Measurements from ENCODE around the gene PPP6R2. TPM values are rescaled to one million over a fixed set of nuclear protein-coding genes. Genes with fewer than 3 reads are reported as not detected.

The PPP6R2 gene
- total and polyA plus RNA-seq, 2 donors (not counting 1 experiment from before 2014, with no cell fraction given), result 19.7 to 44.4 TPM

GRCh38 chr22:50308986-50309600 lies 34.0 kb upstream of the PPP6R2 start:
- H3K36me3 ChIP-seq (ENCODE audit: control insufficient read depth, insufficient read depth, low read length), result peaks cover 7% of the 10 kb centered on the region
- DNase-seq (ENCODE audit: low read depth in 2 of 2), result no peak
- TF ChIP-seq EZH2 (IDR thresholded peaks at IDR 0.05; ENCODE audit: low read length, missing control alignments) (no peak), CTCF (conservative IDR thresholded peaks at IDR 0.05 in 1 of 2, IDR thresholded peaks at IDR 0.05 in 1 of 2; ENCODE audit: low read depth in 1 of 2, low read length in 2 of 2) (no peak)
- H3K4me1 ChIP-seq (ENCODE audit: control insufficient read depth, extremely low read depth, insufficient read depth, low read length), result peaks cover 27% of the 10 kb centered on the region
- H3K9ac ChIP-seq (ENCODE audit: insufficient read depth, low read length), result peak overlapping the region; percentile 30
- H3K9me3 ChIP-seq (ENCODE audit: control insufficient read depth, insufficient read depth, low read depth, low read length), result no peaks in the 10 kb centered on the region
- no peaks in the 10 kb centered on the region for H3K27me3 ChIP-seq (ENCODE audit: control insufficient read depth, insufficient read depth, low read length)
- peak overlapping the region; percentile 51 for H3K27ac ChIP-seq (ENCODE audit: insufficient read depth, low read length)
- H4K20me1 ChIP-seq (ENCODE audit: control insufficient read depth, extremely low read depth, insufficient read depth, low read length), result no peaks in the 10 kb centered on the region
- peaks cover 26% of the 10 kb centered on the region for H3K79me2 ChIP-seq (ENCODE audit: control insufficient read depth, insufficient read depth, low read length)
- H3K4me3 ChIP-seq (replicated peaks in 1 of 4; ENCODE audit: control extremely low read depth in 1 of 4, insufficient read depth in 1 of 4, low read depth in 3 of 4, low read length in 4 of 4), result no peak overlapping the region
- H2AFZ ChIP-seq (ENCODE audit: low read length), result no peak overlapping the region
- H3K4me2 ChIP-seq (ENCODE audit: extremely low read depth, insufficient read depth, low read length), result peak overlapping the region; percentile 59

DNA sequence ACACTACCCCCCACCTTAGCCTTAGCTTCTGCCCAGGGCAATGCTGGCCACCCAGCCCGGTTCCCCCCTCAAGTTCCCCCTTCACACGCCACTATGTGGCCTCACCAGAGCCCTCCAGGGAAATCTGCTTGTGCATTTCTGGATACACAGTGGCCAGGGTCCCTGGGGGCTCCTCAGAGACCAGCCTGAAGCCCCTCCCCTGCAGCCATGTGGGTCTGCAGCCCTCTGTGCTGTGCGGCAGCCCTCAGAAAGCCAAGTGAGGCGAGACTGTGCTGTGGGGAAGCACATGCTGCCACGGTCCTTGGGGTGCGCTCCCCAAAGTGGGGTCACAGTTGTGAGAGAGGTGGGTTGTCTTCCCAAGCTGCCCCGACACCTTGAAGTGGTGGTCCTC lies 33.5 kb upstream of the PPP6R2 start:
- no peak for DNase-seq (ENCODE audit: low read depth in 2 of 2)
- H3K27ac ChIP-seq (ENCODE audit: insufficient read depth, low read length), result no peak overlapping the region
- TF ChIP-seq CTCF (conservative IDR thresholded peaks at IDR 0.05 in 1 of 2, IDR thresholded peaks at IDR 0.05 in 1 of 2; ENCODE audit: low read depth in 1 of 2, low read length in 2 of 2) (no peak), EZH2 (IDR thresholded peaks at IDR 0.05; ENCODE audit: low read length, missing control alignments) (no peak)
- H3K36me3 ChIP-seq (ENCODE audit: control insufficient read depth, insufficient read depth, low read length), result peaks cover 5% of the 10 kb centered on the region
- H3K27me3 ChIP-seq (ENCODE audit: control insufficient read depth, insufficient read depth, low read length), result no peaks in the 10 kb centered on the region
- no peak overlapping the region for H2AFZ ChIP-seq (ENCODE audit: low read length)
- H3K4me2 ChIP-seq (ENCODE audit: extremely low read depth, insufficient read depth, low read length), result no peak overlapping the region
- H3K4me3 ChIP-seq (replicated peaks in 1 of 4; ENCODE audit: control extremely low read depth in 1 of 4, insufficient read depth in 1 of 4, low read depth in 3 of 4, low read length in 4 of 4), result no peak overlapping the region
- no peak overlapping the region for H3K9ac ChIP-seq (ENCODE audit: insufficient read depth, low read length)
- H3K4me1 ChIP-seq (ENCODE audit: control insufficient read depth, extremely low read depth, insufficient read depth, low read length), result peaks cover 23% of the 10 kb centered on the region
- no peaks in the 10 kb centered on the region for H4K20me1 ChIP-seq (ENCODE audit: control insufficient read depth, extremely low read depth, insufficient read depth, low read length)
- H3K79me2 ChIP-seq (ENCODE audit: control insufficient read depth, insufficient read depth, low read length), result peaks cover 22% of the 10 kb centered on the region
- no peaks in the 10 kb centered on the region for H3K9me3 ChIP-seq (ENCODE audit: control insufficient read depth, insufficient read depth, low read depth, low read length)

DNA sequence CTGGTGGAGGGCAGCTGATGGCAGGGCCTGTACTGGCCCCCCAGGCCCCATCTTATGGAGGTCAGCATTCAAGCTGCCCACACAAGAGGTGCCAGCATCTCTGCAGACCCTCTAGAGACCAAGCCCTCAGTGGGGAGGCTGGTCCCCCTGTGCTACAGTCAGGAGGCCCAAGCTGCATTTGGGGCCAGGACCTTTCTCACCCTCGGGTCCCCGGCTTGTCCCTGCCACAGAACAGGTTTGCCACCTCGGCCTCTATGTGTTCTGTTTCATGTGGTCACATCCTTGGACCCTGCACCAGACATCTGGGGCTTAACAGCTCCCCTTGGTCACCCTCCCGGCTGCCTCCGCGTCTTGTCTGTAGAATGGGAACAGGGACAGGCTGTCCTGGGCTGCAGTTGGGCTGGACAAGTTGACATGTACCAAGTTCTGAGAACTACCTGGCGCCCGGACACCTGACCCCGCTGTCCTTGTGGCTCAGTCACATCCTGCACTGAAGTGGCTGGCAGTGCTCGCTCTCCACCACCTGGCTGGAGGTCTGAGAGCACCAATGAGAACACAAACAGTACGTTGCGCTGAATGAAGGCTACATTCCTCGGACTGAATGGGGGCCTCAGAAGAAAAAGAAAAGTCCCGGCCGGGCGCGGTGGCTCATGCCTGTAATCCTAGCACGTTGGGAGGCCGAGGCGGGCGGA lies 33.0 kb upstream of the PPP6R2 start:
- Histone ChIP-seq H3K9me3 (ENCODE audit: control insufficient read depth, insufficient read depth, low read depth, low read length) (no peaks in the 10 kb centered on the region), H3K27me3 (ENCODE audit: control insufficient read depth, insufficient read depth, low read length) (no peaks in the 10 kb centered on the region), H3K4me3 (replicated peaks in 1 of 4; ENCODE audit: control extremely low read depth in 1 of 4, insufficient read depth in 1 of 4, low read depth in 3 of 4, low read length in 4 of 4) (no peak overlapping the region), H3K27ac (ENCODE audit: insufficient read depth, low read length) (no peak overlapping the region), H3K4me2 (ENCODE audit: extremely low read depth, insufficient read depth, low read length) (no peak overlapping the region), H3K4me1 (ENCODE audit: control insufficient read depth, extremely low read depth, insufficient read depth, low read length) (peaks cover 17% of the 10 kb centered on the region), H3K79me2 (ENCODE audit: control insufficient read depth, insufficient read depth, low read length) (peaks cover 16% of the 10 kb centered on the region), H4K20me1 (ENCODE audit: control insufficient read depth, extremely low read depth, insufficient read depth, low read length) (no peaks in the 10 kb centered on the region), H3K36me3 (ENCODE audit: control insufficient read depth, insufficient read depth, low read length) (peaks cover 1% of the 10 kb centered on the region), H3K9ac (ENCODE audit: insufficient read depth, low read length) (no peak overlapping the region), H2AFZ (ENCODE audit: low read length) (no peak overlapping the region)
- no peak for DNase-seq (ENCODE audit: low read depth in 2 of 2)
- TF ChIP-seq CTCF (conservative IDR thresholded peaks at IDR 0.05 in 1 of 2, IDR thresholded peaks at IDR 0.05 in 1 of 2; ENCODE audit: low read depth in 1 of 2, low read length in 2 of 2) (no peak), EZH2 (IDR thresholded peaks at IDR 0.05; ENCODE audit: low read length, missing control alignments) (no peak)
